ENCODE results near the gene RYR3.

Gene RYR3

DNA sequence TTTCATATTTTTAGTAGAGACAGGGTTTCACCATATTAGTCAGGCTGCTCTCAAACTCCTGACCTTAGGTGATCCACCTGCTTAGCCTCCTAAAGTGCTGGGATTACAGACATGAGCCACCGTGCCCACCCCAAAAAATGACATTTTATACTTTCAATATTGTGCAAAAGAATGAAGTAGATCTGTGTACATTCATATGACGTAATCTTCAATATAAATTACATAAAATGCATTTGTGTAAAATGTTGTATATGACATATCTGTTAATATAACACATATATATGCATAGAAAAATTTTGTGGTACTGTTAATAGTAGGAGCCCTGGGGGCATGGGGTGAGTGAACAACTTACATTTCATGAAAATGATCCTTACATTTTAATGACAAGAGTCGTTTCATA lies 71.7 kb downstream of the RYR3 start:
- DNase-seq (ENCODE audit: low spot score): no peak

DNA sequence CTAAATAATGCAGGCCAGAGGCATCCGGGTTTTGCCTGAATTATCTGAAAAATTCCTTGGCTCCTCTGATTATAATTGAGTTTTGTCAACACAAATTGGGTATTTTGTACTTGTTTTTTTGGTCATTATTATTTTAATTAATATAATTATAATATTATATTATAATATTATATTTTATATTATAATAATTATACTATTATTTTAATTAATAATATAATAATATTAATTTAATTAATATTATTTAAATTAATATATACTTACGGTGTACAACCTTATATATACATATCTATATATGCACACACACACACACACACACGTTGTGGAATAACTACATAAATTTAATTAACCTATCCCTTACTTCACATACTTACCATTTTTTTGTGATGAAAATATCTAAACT lies 73.5 kb downstream of the RYR3 start:
- DNase-seq (ENCODE audit: low spot score): no peak

DNA sequence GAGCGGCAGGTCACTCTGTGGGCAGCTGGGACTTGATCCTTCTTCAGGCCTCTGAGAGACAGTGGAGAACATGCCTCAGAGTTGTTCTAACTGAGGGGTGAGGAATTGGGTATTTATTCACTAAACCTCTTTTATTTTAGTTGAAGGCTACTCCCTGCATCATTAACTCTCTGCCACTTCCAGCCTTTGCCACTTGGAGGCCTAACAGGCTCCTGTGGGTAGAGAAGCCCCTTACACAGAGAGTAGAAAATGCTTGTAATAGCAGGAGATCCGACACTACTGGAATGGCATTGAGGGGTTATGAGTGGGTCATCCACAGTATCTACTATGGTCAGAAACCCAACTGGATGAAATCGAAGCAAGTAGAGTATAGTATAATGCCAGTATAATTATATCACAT lies 81.7 kb downstream of the RYR3 start:
- no peak for DNase-seq (ENCODE audit: low spot score)

DNA sequence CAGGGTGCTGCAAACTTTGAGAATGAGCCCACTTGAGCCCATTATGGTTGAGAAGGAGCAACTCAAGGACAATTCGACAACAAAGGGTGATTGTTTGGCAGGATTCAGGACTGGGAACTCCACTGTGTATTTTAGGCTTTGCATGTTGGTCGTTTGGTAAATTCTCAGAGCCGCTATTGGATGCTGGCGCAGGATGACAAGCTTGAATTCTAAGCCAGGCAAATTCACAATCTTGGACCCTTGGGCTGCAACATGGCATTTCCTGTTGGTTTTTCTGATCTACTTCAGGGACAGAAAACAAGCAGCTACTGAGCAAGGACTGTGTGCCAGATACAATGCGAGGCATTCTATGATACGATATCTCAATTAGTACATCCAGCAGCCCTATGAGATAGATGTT lies 82.8 kb downstream of the RYR3 start:
- DNase-seq (ENCODE audit: low spot score): no peak

DNA sequence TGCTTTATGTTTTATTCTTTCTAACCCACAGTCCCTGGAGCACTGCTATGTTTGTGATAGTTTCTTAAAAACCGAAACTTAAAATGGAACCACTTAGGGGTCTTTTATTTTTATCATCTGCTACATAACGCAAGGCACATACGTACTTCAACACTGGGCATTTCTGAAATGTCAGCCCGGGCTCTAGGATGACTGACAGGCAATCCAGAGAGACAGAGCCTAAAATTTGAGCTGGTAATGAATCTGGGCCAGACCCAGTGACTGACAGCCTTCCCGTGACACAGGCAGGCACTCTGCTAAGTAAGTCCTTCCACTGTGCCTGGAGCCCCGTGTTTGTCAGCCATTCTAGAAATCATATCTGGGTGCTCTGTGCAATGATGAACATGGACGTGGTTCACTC lies 84.6 kb downstream of the RYR3 start:
- DNase-seq (ENCODE audit: low spot score): no peak

DNA sequence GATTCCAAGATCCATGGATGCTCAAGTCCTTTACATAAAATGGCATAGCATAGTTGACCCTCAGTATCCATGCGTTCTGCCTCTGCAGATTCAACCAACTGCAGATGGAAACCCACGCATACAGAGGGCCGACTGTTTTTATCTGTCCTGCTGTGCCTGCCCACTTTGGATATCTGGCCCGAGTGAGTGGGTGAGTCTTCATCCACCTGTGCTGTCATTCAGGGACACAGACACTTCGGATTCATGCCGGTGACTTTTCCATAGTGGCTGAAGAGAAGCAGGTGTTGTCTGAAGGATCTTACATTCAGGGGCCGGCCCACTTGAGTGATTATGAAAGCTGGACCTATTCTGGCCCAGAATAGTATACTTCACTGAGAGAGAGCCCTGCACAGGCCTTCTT lies 85.1 kb downstream of the RYR3 start:
- no peak for DNase-seq (ENCODE audit: low spot score)

DNA sequence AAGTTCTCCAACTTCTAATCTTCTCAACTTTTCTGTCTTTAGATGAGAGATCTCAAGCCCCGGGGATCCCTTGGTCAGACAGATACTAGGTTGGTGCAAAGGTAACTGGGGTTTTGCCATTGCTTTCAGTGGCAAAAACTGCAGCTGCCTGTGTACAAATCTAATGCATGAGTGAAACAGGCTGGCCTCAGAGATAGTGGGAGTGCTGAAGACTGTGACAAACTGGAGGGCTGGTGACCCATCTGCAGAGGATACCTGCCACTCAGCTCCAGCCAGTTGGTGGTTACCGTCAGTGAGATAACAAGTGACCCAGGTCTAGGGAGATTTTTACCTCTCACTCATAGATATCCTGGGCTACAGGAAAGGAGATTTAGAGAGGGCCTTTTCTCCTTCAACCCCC lies 85.7 kb downstream of the RYR3 start:
- DNase-seq (ENCODE audit: low spot score): no peak

DNA sequence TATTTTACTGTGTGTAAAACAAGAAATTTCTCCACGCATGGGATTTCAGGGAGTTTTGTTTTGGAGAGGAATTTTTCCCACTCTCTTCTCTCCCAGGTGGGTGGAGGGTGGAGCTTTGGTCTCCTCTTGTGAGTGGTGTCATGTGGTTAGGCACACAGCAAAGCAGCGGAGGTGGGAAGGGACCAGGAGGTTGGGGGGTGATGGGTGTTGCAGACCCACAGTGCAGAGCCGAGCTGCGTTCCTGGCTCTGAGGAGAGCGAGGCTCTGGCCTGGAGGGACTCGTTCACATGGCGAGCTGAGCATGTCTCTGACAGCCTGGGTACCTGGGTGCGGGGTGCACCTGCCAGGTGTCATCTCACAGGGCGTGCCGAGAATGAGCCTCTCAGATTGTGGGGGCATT lies 87.8 kb downstream of the RYR3 start:
- DNase-seq (ENCODE audit: low spot score): no peak

DNA sequence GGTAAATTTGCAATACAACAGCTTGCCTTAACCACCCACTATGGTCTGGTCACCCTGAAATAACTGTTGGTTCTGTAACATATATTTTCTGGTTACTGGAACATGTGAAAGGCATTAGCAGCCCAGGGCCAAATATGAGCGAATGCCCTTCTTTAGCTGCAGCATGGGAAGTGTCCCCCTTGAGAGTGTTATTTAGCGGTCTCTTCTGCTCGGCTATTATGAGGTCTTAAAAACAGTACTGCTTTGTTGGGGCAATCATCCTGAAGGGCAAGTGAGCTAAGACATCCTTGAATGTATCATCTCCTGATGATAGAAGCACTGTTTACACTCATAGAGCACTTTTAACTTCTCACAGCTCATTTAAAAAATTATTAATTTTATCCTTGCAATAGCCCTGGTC lies 90.2 kb downstream of the RYR3 start:
- DNase-seq (ENCODE audit: low spot score): no peak

DNA sequence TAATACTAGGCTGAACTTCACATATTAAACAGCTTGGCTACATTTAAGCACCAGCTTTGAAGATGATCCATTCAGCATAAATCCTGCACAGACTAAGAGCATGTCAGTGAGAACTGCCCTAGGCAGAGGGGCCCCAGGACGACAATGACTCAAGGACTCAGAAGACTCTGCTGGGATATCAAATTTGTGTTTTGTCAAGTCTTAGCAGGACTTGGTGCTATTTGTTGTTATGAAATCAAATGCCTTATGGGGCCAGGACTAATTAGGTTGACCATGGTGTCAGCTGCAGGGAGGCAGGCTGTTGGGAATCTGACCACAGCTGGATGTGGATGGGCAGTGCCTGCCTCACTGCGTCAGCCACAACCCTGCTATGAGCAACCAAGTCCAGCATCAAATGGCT lies 91.8 kb downstream of the RYR3 start:
- DNase-seq (ENCODE audit: low spot score): no peak

DNA sequence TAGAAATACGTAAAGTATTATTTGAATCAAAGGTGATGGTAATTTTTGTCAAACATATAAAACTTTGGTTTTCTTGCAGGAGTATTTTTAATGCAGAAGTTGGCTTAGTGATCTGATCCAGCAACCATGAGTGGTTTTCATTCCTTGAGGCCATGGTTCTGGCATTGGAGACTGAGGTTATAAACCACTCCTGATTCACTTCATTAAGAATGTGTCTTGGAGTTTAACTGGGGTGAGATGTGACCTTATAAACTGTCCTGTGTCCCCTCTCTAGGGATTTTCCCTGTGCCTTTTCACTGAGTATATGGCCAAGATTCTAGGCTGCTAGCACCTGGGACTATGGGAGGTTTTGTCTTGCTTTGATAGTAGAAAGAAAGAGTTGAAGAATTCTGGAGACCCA lies 94.3 kb downstream of the RYR3 start:
- no peak for DNase-seq (ENCODE audit: low spot score)

DNA sequence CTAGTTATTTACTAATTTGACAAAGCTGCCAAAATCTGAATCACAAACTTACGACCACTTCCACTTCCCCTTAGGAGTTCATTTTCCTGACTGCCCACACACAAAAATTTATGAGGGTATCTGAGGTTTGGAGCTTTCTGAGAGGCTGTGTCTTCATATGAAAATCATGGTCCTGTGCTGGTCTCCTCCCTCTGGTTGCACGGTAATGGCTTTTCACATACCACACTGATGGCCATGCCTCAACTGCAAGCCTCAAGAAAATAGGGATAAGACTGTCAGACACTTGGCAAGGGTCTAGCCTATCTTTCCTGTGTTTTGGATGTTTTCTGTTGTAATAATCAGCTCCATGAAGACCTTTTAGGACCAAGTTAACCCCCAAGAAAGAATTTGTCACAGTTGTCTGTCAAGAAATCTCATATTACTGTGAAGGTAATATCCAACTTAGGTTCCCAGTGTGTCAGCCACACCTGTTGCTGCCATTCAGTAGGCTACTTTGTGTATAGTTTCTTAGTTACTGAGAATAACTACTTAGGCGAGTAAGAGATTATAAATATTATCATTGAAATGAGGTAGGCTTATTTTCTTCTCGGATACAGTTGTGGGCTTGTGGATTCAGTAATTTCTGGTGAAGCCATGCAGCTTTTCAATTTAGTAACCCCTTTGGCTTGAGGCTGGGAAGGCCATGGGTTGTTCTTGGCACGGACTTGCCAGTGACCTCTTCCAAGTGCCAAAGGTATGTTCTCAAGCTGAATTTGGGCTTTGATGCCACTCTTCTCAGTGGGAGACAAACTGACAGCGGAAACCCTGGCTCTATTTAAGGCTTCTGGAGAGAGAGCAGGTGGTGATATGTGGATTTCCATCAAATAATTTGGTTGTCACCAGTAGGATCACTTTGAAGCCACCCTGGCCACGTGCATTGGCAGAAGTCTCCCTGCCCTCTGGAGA lies 101.1 kb downstream of the RYR3 start:
- DNase-seq (ENCODE audit: low spot score): no peak

DNA sequence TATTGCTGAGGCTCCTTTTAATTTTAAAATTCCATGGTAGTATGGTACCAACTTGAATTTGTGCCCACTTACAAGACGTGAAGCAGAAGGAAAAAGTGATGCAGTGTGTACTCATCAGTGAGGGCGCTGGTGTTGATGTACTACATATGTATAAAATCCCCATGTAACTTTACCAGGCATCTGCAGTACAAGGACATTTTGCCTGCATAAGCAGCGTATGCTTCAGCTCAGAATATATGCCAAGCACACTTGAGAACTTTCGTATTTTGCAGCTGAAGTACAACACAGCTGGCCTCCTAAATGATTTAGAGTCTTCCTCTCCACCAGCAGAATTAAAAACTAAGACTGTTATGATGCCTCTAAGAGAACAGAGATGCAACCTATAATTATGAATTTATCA lies 108.9 kb downstream of the RYR3 start:
- DNase-seq (ENCODE audit: low spot score): no peak

DNA sequence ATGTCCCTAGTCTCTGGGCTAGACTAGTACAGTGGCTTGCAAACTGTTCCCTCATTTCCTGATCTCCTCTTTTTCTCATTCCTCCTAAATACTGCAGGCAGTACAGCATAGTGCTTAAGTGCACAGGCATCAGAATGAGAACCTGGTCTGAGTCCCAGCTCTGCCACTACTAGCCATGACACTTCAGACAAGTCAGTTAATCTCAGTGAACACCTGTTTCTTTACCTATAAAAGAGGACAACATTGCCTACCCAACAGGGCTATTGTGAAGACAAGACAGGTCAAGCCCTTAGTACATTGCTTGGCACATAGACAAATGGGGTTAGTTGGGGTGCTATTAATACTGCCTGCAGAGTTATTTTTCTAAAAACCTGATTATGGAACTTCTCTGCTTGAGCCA lies 113.3 kb downstream of the RYR3 start:
- DNase-seq (ENCODE audit: low spot score): no peak

DNA sequence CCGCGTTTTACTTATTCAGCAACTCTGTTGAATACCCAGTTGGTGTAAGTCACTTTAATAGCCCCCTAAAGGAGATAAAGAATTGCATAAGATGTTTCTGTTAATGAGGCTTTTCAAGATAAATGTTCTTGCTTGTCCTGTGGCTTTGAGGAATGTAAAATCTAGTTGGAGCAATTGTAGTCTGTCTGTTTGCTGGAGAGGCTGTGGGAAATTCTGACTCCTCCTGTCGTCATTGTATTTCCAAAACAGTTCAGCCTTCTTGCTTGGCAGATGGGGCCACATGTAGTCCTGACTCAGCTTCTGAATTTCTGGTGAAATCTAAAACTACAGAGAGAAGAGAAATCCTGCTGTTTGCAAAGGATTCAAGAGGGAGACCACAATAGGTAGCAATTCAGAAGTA lies 114.4 kb downstream of the RYR3 start:
- DNase-seq (ENCODE audit: low spot score): no peak

DNA sequence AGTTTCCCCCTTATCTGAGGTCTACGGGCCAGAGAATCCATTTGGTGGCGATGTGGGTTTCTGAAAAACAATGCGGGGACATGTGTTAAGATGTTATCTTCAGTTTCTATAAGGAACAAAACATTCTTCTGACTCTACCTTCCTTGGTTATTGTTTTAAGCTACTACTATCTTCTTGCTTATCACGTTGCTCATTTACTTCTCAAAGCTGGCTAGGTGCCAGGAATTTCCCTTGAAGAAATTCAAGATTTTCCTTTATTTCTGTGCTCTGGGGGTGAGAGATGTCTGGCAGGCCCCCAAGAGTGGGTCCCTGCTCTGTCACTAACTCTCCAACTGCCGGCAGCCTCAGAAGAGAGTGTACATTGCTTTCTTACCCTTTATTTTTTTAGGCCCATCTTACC lies 119.8 kb downstream of the RYR3 start:
- no peak for DNase-seq (ENCODE audit: low spot score)

DNA sequence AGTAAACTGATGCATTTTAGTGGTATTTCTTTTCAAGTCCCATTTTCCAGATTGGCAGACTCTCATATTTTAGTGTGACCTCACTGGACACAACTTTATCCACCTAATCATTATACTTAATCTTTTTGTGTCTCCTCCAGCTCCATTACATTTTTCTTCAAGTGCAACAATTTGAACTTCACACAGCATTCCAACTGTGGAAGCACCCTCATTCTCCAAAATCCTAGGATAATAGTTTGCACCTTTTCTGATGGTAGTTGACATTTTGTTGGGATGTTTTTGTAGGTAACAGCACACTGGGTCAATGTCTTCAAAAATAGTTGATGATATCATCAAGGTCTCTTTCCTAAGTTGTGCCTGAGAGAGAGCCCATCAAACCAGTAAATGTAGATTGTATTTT lies 123.1 kb downstream of the RYR3 start:
- DNase-seq (ENCODE audit: low spot score): no peak

DNA sequence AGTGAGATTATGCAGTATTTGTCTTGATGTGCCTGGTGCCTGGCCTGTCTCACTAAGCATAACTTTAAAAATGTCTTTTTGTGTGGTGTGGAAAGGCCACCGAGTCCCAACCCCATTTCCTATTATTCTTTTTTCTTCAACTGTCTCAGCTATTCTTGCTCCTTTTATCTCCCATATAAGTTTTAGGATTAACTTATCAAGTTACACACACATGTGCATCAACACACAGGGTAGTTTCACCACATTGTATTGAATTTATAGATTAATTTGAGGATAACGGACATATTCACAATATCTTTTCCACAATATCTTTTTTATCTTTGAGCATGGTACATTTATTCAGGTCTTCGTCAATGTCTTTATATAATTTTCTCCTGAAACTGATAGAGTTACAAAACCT lies 127.6 kb downstream of the RYR3 start:
- no peak for DNase-seq (ENCODE audit: low spot score)

DNA sequence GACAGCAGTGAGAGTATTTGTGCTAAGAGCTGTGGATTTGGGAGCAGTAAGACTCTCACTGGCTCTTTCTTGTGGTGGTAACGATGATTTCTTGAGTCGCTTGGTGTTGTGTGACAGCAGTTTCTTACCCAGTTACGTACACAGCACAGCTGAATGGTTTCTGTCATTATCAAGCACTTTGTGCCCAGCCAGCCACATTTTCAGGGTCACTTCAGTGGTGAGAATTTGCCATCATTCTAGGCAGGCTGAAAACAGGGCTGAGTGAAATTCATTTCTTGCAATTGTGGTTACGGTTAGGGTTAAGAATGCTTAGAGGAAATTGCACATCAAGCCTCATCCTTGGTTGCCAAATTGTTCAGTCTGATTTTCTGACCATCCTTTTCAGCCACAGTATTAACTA lies 130.1 kb downstream of the RYR3 start:
- DNase-seq (ENCODE audit: low spot score): no peak

DNA sequence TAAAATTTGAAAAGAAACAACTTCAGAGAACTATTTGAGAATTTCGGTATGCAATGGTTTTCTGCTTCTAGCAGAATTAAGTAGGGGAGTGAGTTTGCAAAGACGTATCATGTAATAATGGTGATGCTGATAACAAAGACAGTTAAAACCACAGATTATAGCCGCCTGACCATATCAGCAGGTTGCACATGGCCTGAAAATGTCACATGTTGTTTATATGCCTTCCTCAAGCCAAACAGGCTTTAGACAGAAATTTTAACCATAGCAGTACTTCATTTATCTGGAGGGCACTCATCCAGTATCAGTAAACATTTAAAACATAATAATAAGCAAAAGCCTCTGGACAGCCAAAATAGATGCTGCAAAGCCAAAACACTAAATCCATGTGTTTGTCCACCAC lies 131.7 kb downstream of the RYR3 start:
- DNase-seq (ENCODE audit: low spot score): no peak

DNA sequence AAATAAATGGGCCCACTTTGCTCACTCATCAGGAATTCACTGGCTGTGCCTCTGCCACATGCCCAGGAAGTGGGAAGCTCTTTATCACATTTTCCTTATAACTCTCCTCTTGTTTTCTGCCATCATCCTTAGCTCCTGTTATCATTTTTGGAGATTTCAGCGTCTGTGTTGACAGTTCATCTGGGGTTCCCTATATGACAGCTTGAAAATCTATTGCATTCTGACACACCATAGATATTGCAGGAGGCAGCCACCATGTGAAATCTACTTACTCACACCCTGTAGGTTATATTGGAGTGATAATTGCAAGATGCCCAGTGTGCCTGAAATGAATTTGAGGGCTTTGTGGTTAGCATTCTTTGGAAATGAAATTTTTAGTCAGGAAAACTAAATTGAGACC lies 132.9 kb downstream of the RYR3 start:
- no peak for DNase-seq (ENCODE audit: low spot score)

DNA sequence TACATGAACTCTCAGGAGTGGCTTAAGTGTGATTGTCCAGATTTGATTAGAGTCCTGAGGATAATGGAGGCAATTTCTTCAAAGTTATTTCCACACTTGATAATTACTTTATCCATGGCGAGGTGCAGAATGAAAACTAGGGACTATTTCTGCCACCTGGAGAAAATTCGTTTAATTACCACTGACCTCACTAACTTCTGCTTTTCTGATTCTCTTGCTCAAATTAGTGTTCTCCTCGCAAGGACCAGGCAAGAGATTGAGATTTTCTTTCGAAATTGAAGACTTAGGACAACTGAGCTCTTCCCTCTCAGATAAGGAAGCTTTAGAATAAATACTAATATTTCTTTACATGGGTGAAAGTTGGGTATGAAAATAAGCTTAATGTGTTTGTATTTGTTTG lies 135.2 kb downstream of the RYR3 start:
- DNase-seq (ENCODE audit: low spot score): no peak

DNA sequence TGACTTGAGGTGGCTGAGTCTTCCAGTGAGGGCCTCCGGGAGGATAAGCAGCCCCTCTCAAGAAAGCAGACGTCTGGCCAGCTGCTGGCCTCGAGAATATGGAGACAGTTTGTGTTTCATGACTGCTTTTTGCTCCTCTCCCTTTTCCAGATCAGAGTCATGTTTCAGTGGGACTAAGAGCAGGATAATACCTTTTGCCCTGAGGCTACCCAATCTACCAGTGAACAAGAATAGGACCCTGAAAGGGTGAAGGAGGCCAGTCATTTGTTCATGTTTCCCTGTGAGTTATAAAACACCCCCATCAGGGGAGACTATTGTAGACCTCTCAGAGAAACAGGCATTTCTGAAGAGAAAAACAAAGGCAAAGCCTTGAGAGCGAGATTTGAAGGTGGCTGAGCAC lies 137.4 kb downstream of the RYR3 start:
- DNase-seq (ENCODE audit: low spot score): no peak

DNA sequence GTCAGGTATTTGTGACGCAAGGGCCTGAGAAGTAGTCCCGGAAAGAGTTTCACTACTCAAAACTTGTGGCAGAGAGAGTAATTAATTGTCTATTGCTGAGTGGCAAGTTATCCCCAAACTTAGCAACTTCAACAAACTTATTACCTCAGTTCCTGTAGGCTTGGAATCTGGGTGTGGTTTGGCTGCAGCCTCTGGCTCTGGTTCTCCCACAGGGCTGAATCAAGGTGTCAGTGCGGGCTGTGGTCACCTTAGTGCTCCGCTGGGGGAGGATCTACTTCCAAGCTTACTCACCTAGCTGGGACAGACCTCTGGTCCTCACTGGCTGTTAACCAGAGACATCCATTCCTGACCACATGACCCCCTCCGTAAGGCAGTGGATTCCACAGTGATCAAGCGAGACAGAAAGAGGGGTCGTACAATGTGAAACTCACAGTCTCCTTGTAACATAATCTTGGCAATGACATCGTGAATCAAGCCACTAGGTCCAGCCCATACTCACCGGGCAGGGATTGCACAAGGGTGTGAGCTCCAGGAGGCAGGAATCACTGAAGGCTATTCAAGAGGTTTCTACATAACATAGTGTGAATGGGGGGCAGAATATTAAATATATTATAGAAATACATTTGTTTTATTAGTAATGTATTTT lies 138.3 kb downstream of the RYR3 start:
- DNase-seq (ENCODE audit: low spot score): no peak

All from HuH-7.5 (cell line).